ENCODE data around the gene SORD.
"Not testable (repeated sequence)": the region's sequence is repeated elsewhere in the genome, so short reads cannot be mapped to it uniquely, and the experiment has no call there.

DNA sequence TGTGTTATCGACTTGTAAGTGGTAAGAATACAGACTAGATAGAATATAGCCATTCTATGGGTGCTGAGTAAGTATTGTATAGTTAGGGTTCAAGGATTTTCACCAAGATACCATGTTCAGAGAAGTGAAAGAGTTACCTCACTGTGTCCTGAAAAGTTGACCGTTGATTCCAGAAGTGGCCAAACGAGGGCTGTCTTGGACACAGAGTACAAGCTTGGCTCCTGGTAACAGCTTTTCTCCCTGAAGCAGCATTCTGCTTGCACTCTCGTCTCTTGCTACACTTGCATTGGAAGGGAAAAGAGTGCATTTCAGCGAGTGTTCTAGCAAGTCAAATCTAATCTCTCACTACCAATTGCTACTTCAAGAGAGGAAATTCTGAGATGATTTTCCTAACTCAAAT, 18.5 kb downstream of the SORD start:
- not testable (repeated sequence) for TF ChIP-seq POLR2A (IDR thresholded peaks at IDR 0.05; ENCODE audit: low read depth, low read length); POLR2AphosphoS5 (IDR thresholded peaks at IDR 0.05; ENCODE audit: low read depth, low read length); PAX5 (IDR thresholded peaks at IDR 0.05; ENCODE audit: insufficient read depth, low read length, severe bottlenecking); TAF1 (IDR thresholded peaks at IDR 0.05; ENCODE audit: low read depth, low read length); POU2F2 (IDR thresholded peaks at IDR 0.05; ENCODE audit: low read depth, low read length); SPI1 (IDR thresholded peaks at IDR 0.05; ENCODE audit: low read depth, low read length)

Measured in GM12891 (cell line).